HG02943 (cell line): ENCODE data around the gene SMCO3.
"Not testable (repeated sequence)": the region's sequence is repeated elsewhere in the genome, so short reads cannot be mapped to it uniquely, and the experiment has no call there.

ENCODE experiments used
- ATAC-seq: cut with Tn5 transposase; IDR thresholded peaks from one replicate; pipeline ENCODE4 v1.9.1; 2021; ENCODE audit warnings: mild to moderate bottlenecking, low read depth, moderate library complexity; ENCODE audit not compliant: unreplicated experiment

The SMCO3 gene

GRCh38 chr12:14776236-14776961 lies 37.6 kb downstream of the SMCO3 start:
- no peak for ATAC-seq

DNA sequence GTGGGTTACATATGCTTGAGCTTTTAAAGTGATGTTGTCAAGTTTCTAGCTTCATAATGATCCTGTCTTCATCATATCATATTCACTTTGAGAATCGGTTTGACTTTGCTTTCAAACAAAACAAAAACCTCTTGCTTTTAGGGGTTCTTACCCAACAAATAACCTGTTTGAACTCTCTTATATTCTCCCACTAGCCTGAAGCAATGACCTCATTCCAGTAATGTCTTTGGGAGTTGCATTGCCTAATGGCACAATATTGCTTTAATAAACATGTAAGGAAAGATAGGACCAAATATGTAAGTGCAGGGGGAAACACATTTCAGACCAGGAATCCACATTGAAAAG lies 38.4 kb downstream of the SMCO3 start:
- ATAC-seq = no peak

GRCh38 chr12:14774906-14775635 lies 38.9 kb downstream of the SMCO3 start:
- no peak for ATAC-seq

GRCh38 chr12:14774074-14774905 lies 39.7 kb downstream of the SMCO3 start:
- peak; percentile 55 for ATAC-seq

GRCh38 chr12:14773685-14774073 lies 40.3 kb downstream of the SMCO3 start:
- ATAC-seq = peak; percentile 12

- ATAC-seq = no peak
Measured at GRCh38 chr12:14772946-14773345, 41.0 kb downstream of the SMCO3 start.

DNA sequence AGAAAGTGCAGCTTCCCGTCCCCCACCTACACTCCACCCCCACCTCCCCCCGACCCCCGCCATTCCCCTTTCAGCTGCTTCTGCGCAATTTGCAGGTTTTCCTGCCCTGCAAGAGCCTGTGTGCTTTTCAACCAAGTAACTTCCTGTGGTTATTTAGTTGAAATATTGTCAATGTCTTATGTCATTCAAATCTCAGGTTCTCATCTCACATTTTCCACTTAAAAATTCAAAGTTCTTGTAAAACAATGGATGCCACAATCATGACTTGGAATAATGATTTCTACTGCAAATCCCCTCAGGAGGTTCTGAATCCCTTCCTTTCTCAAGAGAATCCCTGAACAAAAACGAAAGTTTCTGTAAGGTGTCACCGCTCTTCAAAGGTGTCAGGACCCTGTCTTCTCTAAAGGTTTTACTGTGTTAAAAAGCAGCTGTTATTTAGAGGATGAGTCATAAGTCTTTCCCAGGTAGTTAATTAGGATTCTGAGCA lies 42.3 kb downstream of the SMCO3 start:
- ATAC-seq = no peak

GRCh38 chr12:14770496-14771461 lies 43.2 kb downstream of the SMCO3 start:
- peak; percentile 31 for ATAC-seq

- ATAC-seq = peak; percentile 42
Measured at GRCh38 chr12:14769969-14770495, 44.0 kb downstream of the SMCO3 start.

GRCh38 chr12:14769466-14769968 lies 44.5 kb downstream of the SMCO3 start:
- peak; percentile 2 for ATAC-seq

GRCh38 chr12:14768823-14769405 lies 45.1 kb downstream of the SMCO3 start:
- ATAC-seq = no peak

DNA sequence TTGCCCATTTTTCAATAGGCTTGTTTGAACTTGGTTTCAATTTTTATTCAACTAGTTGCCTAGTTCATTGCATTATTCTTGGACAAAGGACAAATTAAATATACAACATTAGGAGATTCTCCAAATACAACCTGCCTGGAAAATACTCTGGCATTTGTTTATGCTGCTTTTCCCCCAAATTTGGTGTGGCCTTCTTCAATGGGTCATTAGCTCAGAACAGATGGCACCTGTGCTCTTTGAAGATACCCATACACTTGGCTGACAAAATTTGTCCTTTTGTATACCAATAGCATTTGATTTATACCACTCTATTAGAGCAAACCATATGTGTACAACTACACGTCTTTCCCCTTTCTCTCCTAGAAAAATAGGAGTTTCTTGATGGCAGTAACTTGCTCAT lies 46.4 kb downstream of the SMCO3 start:
- no peak for ATAC-seq

- no peak for ATAC-seq
Measured at GRCh38 chr12:14766649-14767215, 47.2 kb downstream of the SMCO3 start.

GRCh38 chr12:14766020-14766419 lies 48.0 kb downstream of the SMCO3 start:
- not testable (repeated sequence) for ATAC-seq

GRCh38 chr12:14765398-14765797 lies 48.6 kb downstream of the SMCO3 start:
- no peak for ATAC-seq

GRCh38 chr12:14759711-14760280 lies 54.2 kb downstream of the SMCO3 start:
- ATAC-seq = not testable (repeated sequence)

DNA sequence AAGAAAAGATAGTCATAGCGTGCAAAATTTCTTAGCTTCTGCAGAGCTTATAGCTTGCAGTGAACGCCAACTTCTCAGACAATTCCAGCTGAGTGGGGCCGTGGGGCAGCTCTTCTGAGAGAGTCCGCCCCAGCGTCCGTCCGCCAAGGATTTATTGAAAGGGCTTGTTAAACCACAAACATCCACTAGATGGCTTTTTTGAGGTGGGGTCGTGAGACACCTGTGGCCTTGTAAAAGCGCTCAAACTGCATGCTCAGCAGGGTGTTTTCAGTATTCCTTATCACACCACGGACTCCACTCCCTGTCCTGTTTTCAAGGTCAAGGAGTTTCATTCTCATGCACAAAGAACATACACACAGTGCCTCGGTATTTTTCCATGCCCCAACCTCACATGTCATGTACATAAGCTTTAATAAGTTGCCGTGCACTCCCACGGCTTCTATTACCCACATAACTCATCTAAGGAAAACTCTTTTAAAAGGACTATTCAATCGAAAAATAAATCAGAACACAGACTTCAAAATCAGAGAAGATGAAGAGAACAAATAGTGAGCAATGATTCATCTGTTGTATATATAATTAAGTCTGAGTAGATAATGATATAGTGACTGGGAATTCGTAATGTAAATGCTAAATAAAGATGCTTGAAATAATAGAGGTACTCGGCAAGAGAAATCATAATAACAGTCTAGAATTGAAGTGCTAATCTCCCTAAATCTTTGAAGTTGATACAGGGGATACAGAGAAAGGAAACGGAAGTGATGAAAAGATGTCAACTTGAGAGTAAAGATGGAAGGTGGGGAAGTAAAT lies 57.4 kb downstream of the SMCO3 start:
- no peak for ATAC-seq
